HG02642 (cell line): ENCODE measurements around the gene EFNA5.
"Not testable (repeated sequence)": the region's sequence is repeated elsewhere in the genome, so short reads cannot be mapped to it uniquely, and the experiment has no call there.

ENCODE experiments used
- ATAC-seq: cut with Tn5 transposase; IDR thresholded peaks from one replicate; pipeline ENCODE4 v1.9.1; 2021; ENCODE audit warnings: mild to moderate bottlenecking; ENCODE audit not compliant: unreplicated experiment, poor library complexity

EFNA5 gene

DNA sequence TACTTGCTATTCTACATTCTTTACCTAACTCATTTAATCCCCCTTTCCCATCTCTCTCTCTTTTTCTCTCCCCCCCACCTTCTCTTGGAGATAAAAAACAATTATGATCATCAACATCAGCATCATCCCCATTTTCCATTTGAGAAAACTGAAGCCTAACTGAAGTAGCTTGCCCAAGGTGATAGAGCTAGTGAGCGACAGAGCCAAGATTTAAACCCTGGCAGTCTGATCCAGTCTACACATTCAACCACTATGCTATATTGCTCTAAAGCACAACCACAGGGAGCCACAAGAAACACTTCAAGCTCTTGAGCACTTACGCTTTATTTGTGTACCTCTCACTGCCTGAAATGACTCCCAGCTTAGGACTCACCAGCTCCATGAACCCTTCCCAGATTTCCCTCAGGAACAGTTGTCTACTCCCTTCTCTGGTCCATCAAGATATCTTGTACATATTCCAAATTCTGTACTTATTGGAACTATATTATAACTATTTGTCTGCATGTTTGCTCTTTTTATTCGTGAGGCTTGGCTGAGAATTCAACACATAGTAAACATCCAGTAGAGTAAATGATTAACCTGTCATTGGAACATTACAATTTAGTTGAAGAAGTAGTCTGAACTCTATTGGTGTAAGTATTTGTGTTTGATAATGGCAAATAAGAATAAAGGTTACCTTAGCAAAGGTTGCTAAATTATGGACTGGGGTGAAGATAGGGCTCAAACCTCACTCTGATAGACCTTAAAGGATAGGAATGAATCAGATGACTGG lies 164.8 kb downstream of the EFNA5 start:
- no peak for ATAC-seq

DNA sequence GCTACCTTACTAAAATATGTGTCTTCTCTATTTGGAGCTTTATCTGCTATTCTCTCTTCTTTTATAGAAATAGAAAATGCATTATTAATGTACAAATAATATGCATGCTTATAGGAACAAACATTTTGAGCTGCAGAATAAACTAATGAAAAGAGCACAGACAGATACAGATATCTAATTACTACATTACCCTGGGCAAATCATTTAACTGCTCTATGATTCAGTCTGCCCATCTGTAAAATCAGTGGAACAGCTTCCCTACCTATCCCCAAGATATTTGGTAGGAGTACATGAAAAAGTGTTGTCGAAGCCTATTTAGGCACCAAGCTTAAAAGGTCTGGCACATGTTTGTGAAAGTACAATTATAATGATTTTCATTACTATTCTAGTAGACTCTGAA lies 166.3 kb downstream of the EFNA5 start:
- no peak for ATAC-seq

- no peak for ATAC-seq
These were observed 168.1 kb downstream of the EFNA5 start for GRCh38 chr5:107502676-107503060.

GRCh38 chr5:107501965-107502675 lies 168.6 kb downstream of the EFNA5 start:
- ATAC-seq = no peak

DNA sequence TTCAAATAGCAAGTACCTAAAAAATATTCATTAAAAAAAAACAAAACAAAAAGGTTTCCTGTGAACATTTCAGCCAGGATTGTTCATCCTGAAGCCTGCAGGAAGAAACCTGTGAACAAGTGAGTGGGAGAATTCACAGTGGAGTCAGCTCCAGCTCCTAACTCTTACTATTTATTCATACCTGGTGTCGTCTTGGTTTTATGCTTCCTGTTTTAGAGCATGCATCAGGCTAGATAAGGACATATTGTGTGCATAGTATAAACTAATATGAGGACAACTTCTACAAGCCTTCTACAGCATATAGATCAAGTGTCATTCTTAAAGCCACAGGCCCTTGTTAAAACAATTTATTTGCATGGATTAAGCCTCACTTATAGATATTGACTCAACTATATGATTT lies 169.9 kb downstream of the EFNA5 start:
- ATAC-seq = no peak

DNA sequence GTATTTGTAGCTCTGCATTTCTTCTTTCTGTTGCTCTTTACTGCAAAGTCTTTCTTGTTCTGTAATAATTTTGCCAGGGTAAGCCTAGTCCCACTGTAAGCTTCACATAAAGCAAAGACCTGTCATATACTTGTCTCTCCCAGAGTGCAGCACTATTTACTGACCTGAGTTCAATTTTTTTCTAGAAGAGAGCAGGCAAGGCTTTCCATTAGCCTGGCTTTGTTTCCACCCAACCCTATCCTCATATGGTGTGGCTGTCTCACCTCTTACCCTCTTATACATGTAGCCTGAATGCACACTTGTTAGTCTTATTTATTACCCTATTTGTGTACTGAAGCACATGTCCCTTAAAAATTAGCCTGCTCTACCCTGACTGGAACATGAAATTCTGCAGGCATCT lies 170.4 kb downstream of the EFNA5 start:
- no peak for ATAC-seq

GRCh38 chr5:107499776-107500175 lies 171.0 kb downstream of the EFNA5 start:
- ATAC-seq = no peak

GRCh38 chr5:107499237-107499636 lies 171.5 kb downstream of the EFNA5 start:
- ATAC-seq = no peak

- ATAC-seq = no peak
These were observed 174.3 kb downstream of the EFNA5 start for GRCh38 chr5:107496466-107496865.

- not testable (repeated sequence) for ATAC-seq
These were observed 176.6 kb downstream of the EFNA5 start for GRCh38 chr5:107494129-107494528.

- no peak for ATAC-seq
These were observed 183.6 kb downstream of the EFNA5 start for GRCh38 chr5:107487056-107487542.

DNA sequence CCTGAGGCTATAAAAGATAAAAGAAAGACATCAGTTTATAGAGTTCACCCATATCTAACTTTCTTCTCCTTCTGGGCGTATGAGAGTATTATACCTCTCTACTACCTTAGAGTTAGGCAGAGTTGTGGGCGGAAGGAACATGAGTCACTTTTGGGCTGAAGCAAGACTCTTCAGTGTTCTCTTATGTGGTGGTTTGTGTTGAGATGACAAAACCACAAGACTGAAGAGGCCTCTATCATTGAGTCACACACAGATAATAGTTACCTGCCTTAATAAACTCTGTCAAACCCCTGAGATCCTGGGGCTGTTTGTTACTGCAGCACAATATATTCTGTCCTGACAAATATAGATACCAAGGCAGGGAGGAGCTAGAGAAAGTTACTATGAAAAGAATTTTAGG lies 184.2 kb downstream of the EFNA5 start:
- peak; percentile 84 for ATAC-seq

DNA sequence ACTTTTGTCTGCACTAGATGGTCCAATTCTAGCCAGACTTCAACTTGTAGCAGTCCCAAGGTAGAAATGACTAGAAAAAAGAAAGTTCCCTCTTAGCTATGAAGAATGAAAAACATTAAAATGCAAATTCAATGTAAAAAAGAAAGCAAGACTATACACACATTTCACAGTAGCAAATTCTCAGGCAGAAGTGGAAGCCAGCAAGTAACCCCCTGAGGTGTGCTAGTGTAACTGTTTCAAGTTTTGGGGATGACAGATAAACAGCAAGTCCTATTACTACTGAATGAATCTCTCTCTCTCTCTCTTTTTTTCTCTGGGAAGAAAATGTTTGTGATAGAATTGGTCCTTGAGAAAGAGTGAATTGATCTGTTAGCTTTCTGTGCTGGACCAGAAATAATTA lies 185.6 kb downstream of the EFNA5 start:
- peak; percentile 66 for ATAC-seq

DNA sequence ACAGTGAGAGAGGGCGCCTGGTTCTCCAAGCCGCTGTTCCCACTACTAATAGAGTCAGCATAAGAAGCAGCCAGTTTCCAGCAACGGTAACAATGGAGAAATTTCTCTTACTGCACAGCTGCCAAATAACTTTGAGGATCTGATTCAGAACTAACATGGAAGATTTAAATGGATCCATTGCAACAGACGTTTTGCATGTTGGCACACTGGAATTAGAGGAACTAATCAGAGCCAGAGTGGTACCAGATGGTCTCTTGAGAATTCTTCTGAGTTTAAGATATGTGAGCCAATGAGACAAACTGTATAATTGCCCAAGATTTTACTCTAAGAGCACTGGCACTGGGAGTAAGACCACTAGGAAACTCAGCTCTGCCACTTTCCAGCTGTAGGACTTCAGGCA lies 186.5 kb downstream of the EFNA5 start:
- no peak for ATAC-seq

- no peak for ATAC-seq
These were observed 187.3 kb downstream of the EFNA5 start for GRCh38 chr5:107483231-107484024.

DNA sequence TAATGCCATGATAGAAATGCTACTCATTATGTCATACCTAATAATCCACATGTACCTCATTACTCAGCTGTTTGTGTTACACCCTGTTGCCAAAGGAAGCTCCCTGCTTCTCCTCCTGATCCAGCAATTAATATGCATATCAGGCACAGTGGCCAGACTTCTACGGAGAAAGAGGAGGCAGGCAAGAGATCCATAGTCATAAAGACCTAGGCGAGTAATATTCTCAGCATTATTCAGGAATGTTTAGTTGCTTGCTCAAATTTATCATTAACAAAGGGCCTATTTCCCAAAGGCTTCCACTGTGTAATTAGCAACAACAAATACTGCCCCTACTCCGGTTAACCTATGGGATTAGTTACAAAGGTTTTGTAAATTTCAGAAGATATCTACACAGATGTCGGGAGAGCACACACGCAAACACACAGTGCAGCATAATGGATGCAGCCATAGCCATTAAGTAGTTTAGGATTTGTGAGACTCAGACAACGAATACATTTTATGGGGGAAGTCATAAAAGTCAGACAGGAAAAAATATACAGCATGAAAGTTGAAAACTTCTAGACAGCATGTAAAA lies 192.6 kb downstream of the EFNA5 start:
- no peak for ATAC-seq

DNA sequence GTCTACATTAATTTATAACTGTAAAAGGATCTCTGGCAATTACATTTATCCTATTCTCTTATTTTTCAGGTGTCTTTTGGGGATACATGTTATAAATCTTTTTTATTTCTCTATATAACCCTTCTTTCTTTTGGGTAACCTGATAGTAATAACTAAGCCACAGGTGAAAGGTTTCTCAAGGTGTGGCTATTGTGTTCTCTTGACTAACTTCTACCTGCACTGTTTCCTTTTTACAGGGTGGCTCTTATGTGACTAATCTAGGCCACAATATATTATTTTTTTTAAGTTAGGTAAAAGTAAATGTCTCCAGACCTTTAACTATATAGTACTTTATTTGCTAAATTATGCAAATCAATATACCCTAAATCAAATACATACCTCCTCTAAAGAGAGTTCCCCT lies 193.2 kb downstream of the EFNA5 start:
- no peak for ATAC-seq

GRCh38 chr5:107476783-107477182 lies 194.0 kb downstream of the EFNA5 start:
- ATAC-seq = peak; percentile 94

DNA sequence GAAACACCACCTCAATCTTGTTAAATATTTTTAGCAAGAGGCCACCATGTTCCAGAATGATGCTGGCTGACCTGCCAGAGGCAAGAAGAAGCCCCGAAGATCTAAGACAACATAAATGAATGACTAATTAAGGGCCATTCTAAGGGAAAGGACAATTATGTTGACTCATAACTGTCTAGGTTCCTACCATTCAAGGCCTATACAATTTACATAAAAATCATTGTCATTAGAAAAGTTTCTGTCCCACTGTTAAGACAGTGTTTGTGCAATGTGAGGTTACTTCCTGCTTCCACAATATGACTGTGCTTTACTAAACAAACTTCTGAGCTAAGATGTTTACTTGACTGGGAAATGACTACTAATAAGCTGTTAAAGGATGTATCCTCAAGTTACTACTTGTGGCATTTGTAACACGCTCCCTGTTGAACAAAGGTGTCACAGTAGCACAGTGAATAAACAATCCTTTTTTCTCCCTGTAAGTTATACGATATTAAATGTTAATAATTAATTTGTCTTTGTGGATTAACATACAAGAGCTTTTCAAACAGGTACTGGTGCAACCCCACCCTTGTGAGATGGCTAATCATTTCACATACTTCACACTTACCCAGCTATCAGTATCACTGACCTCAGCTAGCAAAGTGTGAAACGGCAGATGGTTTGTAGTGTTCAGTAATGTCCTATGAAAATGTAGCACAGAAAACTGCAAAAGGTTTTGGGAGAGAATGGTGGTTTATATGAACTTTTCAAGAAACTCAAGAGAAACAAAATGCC lies 195.8 kb downstream of the EFNA5 start:
- ATAC-seq = peak; percentile 49

DNA sequence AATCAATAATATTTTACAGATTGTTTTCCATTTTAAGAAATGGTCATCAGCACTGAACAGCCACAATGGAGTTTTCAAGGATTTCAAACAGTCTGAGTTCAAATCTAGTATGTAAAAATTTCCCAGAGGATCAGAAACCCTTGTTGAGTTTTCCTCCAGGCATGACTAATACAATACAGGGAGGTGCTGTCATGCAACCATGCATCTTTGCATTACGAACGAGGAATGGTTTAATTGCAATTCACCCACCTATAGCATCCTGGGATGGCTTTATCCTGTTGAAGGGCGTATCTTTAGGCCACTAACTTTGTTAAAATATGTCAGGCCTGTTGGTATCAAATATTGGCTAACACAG lies 196.4 kb downstream of the EFNA5 start:
- no peak for ATAC-seq
